Ramos (cell line): Measurements from ENCODE around the gene ACOT13.
"Not testable (repeated sequence)": the region's sequence is repeated elsewhere in the genome, so short reads cannot be mapped to it uniquely, and the experiment has no call there.

Experiments
- in situ Hi-C: fragments of 300-500 bp; cut with MboI; formaldehyde crosslinking; loops from one replicate; pipeline ENCODE4 v1.14.3; 2022; ENCODE audit warnings: low sequenced_read_pairs; ENCODE audit not compliant: unreplicated experiment

Gene ACOT13

GRCh38 chr6:24690593-24690992, 23.7 kb downstream of the ACOT13 start:
- in situ Hi-C loops, result loop anchor here (10.0 kb wide), 2 partner anchors 256 to 406 kb away; no protein-coding TSS in a partner anchor

- in situ Hi-C loops, result loop anchor here (10.0 kb wide), 2 partner anchors 257 to 407 kb away; no protein-coding TSS in a partner anchor
Measured at GRCh38 chr6:24691550-24691949, 24.7 kb downstream of the ACOT13 start.

- in situ Hi-C loops, result loop anchor here (10.0 kb wide), 2 partner anchors 257 to 407 kb away; no protein-coding TSS in a partner anchor
Measured at GRCh38 chr6:24692003-24692402, 25.1 kb downstream of the ACOT13 start.

GRCh38 chr6:24692415-24692814, 25.5 kb downstream of the ACOT13 start:
- in situ Hi-C loops, result loop anchor here (10.0 kb wide), 2 partner anchors 258 to 408 kb away; no protein-coding TSS in a partner anchor

GRCh38 chr6:24692848-24693592, 26.1 kb downstream of the ACOT13 start:
- in situ Hi-C loops, result loop anchor here (10.0 kb wide), 2 partner anchors 258 to 408 kb away; no protein-coding TSS in a partner anchor

- in situ Hi-C loops, result loop anchor here (10.0 kb wide), 2 partner anchors 259 to 409 kb away; no protein-coding TSS in a partner anchor
Measured at GRCh38 chr6:24694198-24694597, 27.3 kb downstream of the ACOT13 start.

- in situ Hi-C loops, result loop anchor here (5.0 to 10.0 kb wide), 3 partner anchors 113 to 411 kb away; no protein-coding TSS in a partner anchor
Measured at GRCh38 chr6:24695635-24696034, 28.8 kb downstream of the ACOT13 start.

GRCh38 chr6:24696097-24696496, 29.2 kb downstream of the ACOT13 start:
- in situ Hi-C loops, result loop anchor here (5.0 to 10.0 kb wide), 3 partner anchors 114 to 411 kb away; no protein-coding TSS in a partner anchor

- in situ Hi-C loops, result loop anchor here (5.0 to 10.0 kb wide), 3 partner anchors 117 to 415 kb away; no protein-coding TSS in a partner anchor
Measured at GRCh38 chr6:24699521-24700359, 32.9 kb downstream of the ACOT13 start.

GRCh38 chr6:24702720-24703282, 35.9 kb downstream of the ACOT13 start:
- in situ Hi-C loops, result no loop called here

- in situ Hi-C loops, result no loop called here
Measured at GRCh38 chr6:24704468-24704867, 37.6 kb downstream of the ACOT13 start.

GRCh38 chr6:24708612-24709011, 41.7 kb downstream of the ACOT13 start:
- in situ Hi-C loops, result no loop called here

- in situ Hi-C loops, result no loop called here
Measured at GRCh38 chr6:24709014-24709711, 42.3 kb downstream of the ACOT13 start.

- in situ Hi-C loops, result no loop called here
Measured at GRCh38 chr6:24710519-24711303, 43.8 kb downstream of the ACOT13 start.

- in situ Hi-C loops, result not testable (repeated sequence)
Measured at GRCh38 chr6:24716602-24717148, 49.8 kb downstream of the ACOT13 start.

- in situ Hi-C loops, result no loop called here
Measured at GRCh38 chr6:24718449-24719124, 51.7 kb downstream of the ACOT13 start.

- in situ Hi-C loops, result no loop called here
Measured at GRCh38 chr6:24719125-24719971, 52.5 kb downstream of the ACOT13 start, which contains the start of gene C6orf62. Gene C6orf62, minus strand, starts transcription at chr6:24719154. Its CDS starts 486 bp downstream, at chr6:24718668.
